ENCODE data around the gene ZIC1. TPM values are rescaled to one million over a fixed set of nuclear protein-coding genes. Genes with fewer than 3 reads are reported as not detected.

The ZIC1 gene
- total RNA-seq, 1 experiment from 2014 or later: 0.36 TPM

DNA sequence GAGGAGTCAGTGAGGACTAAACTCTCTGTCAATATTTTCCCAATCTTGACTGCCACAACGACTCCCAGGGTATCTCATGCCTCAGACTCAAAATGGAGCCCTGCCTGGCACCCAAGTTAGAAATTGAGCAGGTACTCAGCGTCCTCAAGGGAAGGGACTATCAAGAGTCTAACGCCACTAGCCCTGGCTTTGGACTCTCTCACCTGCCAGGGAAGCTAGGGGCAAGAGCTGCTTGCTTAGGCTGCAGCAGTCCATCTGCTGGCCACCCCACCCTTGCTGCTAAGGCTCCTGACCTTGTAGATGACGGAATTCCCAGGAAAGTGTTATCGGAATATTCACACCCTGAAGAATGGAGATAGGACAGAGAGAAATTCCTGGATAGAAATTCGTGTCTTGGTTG lies 35.9 kb upstream of the ZIC1 start:
- in situ Hi-C loops (cut with HindIII; ENCODE audit: low pct_unique_long_range_greater_than_20kb, low sequenced_read_pairs) (no loop called here), intact Hi-C loops (cut with micrococcal nuclease; ENCODE audit: unreplicated experiment) (no loop called here)
- BruUV-seq (replicated peaks): no TSS peak
- TF ChIP-seq POLR2AphosphoS5 (IDR thresholded peaks at IDR 0.05; ENCODE audit: low read depth, low read length): no peak
- TF ChIP-seq TCF7L2 (IDR thresholded peaks at IDR 0.05; ENCODE audit: low read depth, low read length): no peak
- TF ChIP-seq, protein P1, sequence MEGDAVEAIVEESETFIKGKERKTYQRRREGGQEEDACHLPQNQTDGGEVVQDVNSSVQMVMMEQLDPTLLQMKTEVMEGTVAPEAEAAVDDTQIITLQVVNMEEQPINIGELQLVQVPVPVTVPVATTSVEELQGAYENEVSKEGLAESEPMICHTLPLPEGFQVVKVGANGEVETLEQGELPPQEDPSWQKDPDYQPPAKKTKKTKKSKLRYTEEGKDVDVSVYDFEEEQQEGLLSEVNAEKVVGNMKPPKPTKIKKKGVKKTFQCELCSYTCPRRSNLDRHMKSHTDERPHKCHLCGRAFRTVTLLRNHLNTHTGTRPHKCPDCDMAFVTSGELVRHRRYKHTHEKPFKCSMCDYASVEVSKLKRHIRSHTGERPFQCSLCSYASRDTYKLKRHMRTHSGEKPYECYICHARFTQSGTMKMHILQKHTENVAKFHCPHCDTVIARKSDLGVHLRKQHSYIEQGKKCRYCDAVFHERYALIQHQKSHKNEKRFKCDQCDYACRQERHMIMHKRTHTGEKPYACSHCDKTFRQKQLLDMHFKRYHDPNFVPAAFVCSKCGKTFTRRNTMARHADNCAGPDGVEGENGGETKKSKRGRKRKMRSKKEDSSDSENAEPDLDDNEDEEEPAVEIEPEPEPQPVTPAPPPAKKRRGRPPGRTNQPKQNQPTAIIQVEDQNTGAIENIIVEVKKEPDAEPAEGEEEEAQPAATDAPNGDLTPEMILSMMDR (IDR thresholded peaks at IDR 0.05): no peak
- no peak for TF ChIP-seq SIN3A (IDR thresholded peaks at IDR 0.05; ENCODE audit: borderline replicate concordance, insufficient read depth, low read depth, low read length)
- TF ChIP-seq, protein P2, sequence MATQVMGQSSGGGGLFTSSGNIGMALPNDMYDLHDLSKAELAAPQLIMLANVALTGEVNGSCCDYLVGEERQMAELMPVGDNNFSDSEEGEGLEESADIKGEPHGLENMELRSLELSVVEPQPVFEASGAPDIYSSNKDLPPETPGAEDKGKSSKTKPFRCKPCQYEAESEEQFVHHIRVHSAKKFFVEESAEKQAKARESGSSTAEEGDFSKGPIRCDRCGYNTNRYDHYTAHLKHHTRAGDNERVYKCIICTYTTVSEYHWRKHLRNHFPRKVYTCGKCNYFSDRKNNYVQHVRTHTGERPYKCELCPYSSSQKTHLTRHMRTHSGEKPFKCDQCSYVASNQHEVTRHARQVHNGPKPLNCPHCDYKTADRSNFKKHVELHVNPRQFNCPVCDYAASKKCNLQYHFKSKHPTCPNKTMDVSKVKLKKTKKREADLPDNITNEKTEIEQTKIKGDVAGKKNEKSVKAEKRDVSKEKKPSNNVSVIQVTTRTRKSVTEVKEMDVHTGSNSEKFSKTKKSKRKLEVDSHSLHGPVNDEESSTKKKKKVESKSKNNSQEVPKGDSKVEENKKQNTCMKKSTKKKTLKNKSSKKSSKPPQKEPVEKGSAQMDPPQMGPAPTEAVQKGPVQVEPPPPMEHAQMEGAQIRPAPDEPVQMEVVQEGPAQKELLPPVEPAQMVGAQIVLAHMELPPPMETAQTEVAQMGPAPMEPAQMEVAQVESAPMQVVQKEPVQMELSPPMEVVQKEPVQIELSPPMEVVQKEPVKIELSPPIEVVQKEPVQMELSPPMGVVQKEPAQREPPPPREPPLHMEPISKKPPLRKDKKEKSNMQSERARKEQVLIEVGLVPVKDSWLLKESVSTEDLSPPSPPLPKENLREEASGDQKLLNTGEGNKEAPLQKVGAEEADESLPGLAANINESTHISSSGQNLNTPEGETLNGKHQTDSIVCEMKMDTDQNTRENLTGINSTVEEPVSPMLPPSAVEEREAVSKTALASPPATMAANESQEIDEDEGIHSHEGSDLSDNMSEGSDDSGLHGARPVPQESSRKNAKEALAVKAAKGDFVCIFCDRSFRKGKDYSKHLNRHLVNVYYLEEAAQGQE (IDR thresholded peaks at IDR 0.05; ENCODE audit: insufficient read depth in 1 of 2, low read depth in 2 of 2, low read length in 1 of 2): no peak
- POLR2A ChIA-PET: no interaction called here
- H3K4me1 ChIP-seq (ENCODE audit: control insufficient read depth, insufficient read depth, low read length): no peaks in the 10 kb centered on the region
- no peak for ATAC-seq
- no peaks in the 10 kb centered on the region for H3K36me3 ChIP-seq (ENCODE audit: control insufficient read depth, insufficient read depth, low read length)
- no peak for DNase-seq (ENCODE audit: low read depth, low spot score)
- CTCF ChIA-PET: no interaction called here
- H3K27ac ChIP-seq (ENCODE audit: low read length): no peak overlapping the region
- peaks cover 37% of the 10 kb centered on the region for H3K27me3 ChIP-seq (ENCODE audit: control insufficient read depth, insufficient read depth, low read length)
- no peaks in the 10 kb centered on the region for H3K9me3 ChIP-seq (ENCODE audit: control insufficient read depth, insufficient read depth, low read depth, low read length)
- no peak overlapping the region for H3K4me3 ChIP-seq (ENCODE audit: low read depth in 2 of 2, low read length in 2 of 2)

DNA sequence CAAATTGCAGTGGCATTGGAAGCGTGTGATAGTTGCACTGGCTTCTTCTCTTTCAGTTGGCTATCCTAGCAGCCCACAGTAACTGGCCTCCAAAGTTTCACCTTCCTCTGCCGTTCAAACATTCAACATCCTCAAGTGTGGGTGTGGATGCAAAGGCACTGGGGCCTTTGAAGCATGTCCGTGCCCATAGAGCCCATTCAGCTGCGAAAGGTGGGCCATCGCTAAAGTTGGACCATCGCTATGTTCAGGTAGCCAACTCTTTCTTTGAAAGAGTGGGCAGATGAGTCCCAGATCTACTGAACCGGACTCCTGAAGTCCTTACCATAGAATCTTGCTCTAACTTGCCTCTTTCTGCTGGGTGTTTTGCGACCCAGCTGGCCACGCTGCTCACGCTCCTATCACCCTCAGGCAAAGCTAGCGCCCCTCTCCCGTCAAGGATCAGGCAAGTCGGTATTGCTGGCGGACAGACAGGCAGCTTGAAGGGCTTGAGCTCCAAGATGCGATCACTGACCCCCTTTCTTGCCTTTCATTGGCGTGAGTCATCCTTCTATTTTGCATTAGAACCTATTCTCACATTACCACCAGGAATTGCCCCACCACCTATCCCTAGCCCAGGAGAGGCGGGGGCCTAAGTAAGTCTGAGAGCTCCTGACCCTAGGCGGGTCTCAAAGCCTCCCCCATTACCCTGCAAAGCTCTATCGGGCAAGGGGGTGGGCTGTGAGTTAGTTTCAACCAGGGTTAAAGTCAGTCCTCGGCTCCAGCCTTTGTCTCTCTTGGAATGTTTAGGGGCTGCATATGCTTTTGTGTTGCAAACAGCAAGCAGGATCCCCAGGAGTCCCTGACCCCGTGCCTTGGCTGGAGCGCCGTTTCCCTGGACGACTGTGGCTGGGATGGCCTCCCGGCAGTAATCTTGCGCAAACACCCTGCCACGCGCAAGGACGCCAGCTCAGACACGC lies 31.5 kb upstream of the ZIC1 start:
- intact Hi-C loops (cut with micrococcal nuclease; ENCODE audit: unreplicated experiment) (no loop called here), in situ Hi-C loops (cut with HindIII; ENCODE audit: low pct_unique_long_range_greater_than_20kb, low sequenced_read_pairs) (no loop called here)
- ChIA-PET POLR2A (no interaction called here), CTCF (no interaction called here)
- Histone ChIP-seq H3K36me3 (ENCODE audit: control insufficient read depth, insufficient read depth, low read length) (no peaks in the 10 kb centered on the region), H3K4me3 (ENCODE audit: low read depth in 2 of 2, low read length in 2 of 2) (no peak overlapping the region), H3K27me3 (ENCODE audit: control insufficient read depth, insufficient read depth, low read length) (peaks cover 16% of the 10 kb centered on the region; the same call in 1 of the 2 replicates), H3K9me3 (ENCODE audit: control insufficient read depth, insufficient read depth, low read depth, low read length) (no peaks in the 10 kb centered on the region), H3K27ac (ENCODE audit: low read length) (no peak overlapping the region), H3K4me1 (ENCODE audit: control insufficient read depth, insufficient read depth, low read length) (no peaks in the 10 kb centered on the region)
- TF ChIP-seq, protein P2 (IDR thresholded peaks at IDR 0.05; ENCODE audit: insufficient read depth in 1 of 2, low read depth in 2 of 2, low read length in 1 of 2): no peak
- no peak for TF ChIP-seq TCF7L2 (IDR thresholded peaks at IDR 0.05; ENCODE audit: low read depth, low read length)
- no peak for TF ChIP-seq POLR2AphosphoS5 (IDR thresholded peaks at IDR 0.05; ENCODE audit: low read depth, low read length)
- no peak for TF ChIP-seq SIN3A (IDR thresholded peaks at IDR 0.05; ENCODE audit: borderline replicate concordance, insufficient read depth, low read depth, low read length)
- TF ChIP-seq, protein P1 (IDR thresholded peaks at IDR 0.05): no peak
- DNase-seq (ENCODE audit: low read depth, low spot score): no peak
- no peak for ATAC-seq
- BruUV-seq (replicated peaks): no TSS peak
